Measurements from ENCODE around the gene RAD51B.
"Not testable (repeated sequence)": the region's sequence is repeated elsewhere in the genome, so short reads cannot be mapped to it uniquely, and the experiment has no call there.

The RAD51B gene

GRCh38 chr14:67961676-67962075 lies 142.1 kb downstream of the RAD51B start:
- Histone ChIP-seq H3K27me3 (ENCODE audit: control insufficient read depth in 1 of 2, insufficient read depth in 2 of 2, low read length in 2 of 2) (no peaks in the 10 kb centered on the region), H3K9ac (ENCODE audit: low read depth in 1 of 2, low read length in 2 of 2) (no peak overlapping the region)

GRCh38 chr14:67962215-67962644 lies 142.7 kb downstream of the RAD51B start:
- Histone ChIP-seq H3K9ac (ENCODE audit: low read depth in 1 of 2, low read length in 2 of 2) (no peak overlapping the region), H3K36me3 (ENCODE audit: control insufficient read depth in 1 of 2, insufficient read depth in 2 of 2, low read length in 2 of 2) (no peaks in the 10 kb centered on the region), H3K4me3 (ENCODE audit: low read depth in 1 of 2, low read length in 2 of 2) (peak overlapping the region in 1 of 2 donors; percentile 28), H3K27me3 (ENCODE audit: control insufficient read depth in 1 of 2, insufficient read depth in 2 of 2, low read length in 2 of 2) (no peaks in the 10 kb centered on the region), H3K27ac (ENCODE audit: low read depth, low read length) (no peak overlapping the region), H3K9me3 (ENCODE audit: control insufficient read depth in 1 of 2, low read length in 2 of 2) (no peaks in the 10 kb centered on the region), H3K4me1 (ENCODE audit: control insufficient read depth in 1 of 2, insufficient read depth in 2 of 2, low read length in 2 of 2) (peaks cover 45 to 60% of the 10 kb centered on the region in 2 donors)

More at GRCh38 chr14:67961676-67962075, 142.1 kb downstream of the RAD51B start:
- Histone ChIP-seq H3K27ac (ENCODE audit: low read depth, low read length) (no peak overlapping the region), H3K4me3 (ENCODE audit: low read depth in 1 of 2, low read length in 2 of 2) (no peak overlapping the region), H3K9me3 (ENCODE audit: control insufficient read depth in 1 of 2, low read length in 2 of 2) (no peaks in the 10 kb centered on the region), H3K4me1 (ENCODE audit: control insufficient read depth in 1 of 2, insufficient read depth in 2 of 2, low read length in 2 of 2) (peaks cover 41 to 59% of the 10 kb centered on the region in 2 donors), H3K36me3 (ENCODE audit: control insufficient read depth in 1 of 2, insufficient read depth in 2 of 2, low read length in 2 of 2) (no peaks in the 10 kb centered on the region)

GRCh38 chr14:67963545-67963944 lies 144.0 kb downstream of the RAD51B start:
- Histone ChIP-seq H3K9me3 (ENCODE audit: control insufficient read depth in 1 of 2, low read length in 2 of 2) (no peaks in the 10 kb centered on the region), H3K9ac (ENCODE audit: low read depth in 1 of 2, low read length in 2 of 2) (peak overlapping the region in 1 of 2 donors; percentile 6), H3K27me3 (ENCODE audit: control insufficient read depth in 1 of 2, insufficient read depth in 2 of 2, low read length in 2 of 2) (no peaks in the 10 kb centered on the region), H3K4me3 (ENCODE audit: low read depth in 1 of 2, low read length in 2 of 2) (no peak overlapping the region), H3K4me1 (ENCODE audit: control insufficient read depth in 1 of 2, insufficient read depth in 2 of 2, low read length in 2 of 2) (peaks cover 49 to 64% of the 10 kb centered on the region in 2 donors), H3K27ac (ENCODE audit: low read depth, low read length) (no peak overlapping the region), H3K36me3 (ENCODE audit: control insufficient read depth in 1 of 2, insufficient read depth in 2 of 2, low read length in 2 of 2) (no peaks in the 10 kb centered on the region)

GRCh38 chr14:67963960-67964812 lies 144.6 kb downstream of the RAD51B start:
- peaks cover 49 to 64% of the 10 kb centered on the region in 2 donors for H3K4me1 ChIP-seq (ENCODE audit: control insufficient read depth in 1 of 2, insufficient read depth in 2 of 2, low read length in 2 of 2)
- H3K9ac ChIP-seq (ENCODE audit: low read depth in 1 of 2, low read length in 2 of 2), result no peak overlapping the region
- no peaks in the 10 kb centered on the region for H3K9me3 ChIP-seq (ENCODE audit: control insufficient read depth in 1 of 2, low read length in 2 of 2)
- no peaks in the 10 kb centered on the region for H3K27me3 ChIP-seq (ENCODE audit: control insufficient read depth in 1 of 2, insufficient read depth in 2 of 2, low read length in 2 of 2)
- no peaks in the 10 kb centered on the region for H3K36me3 ChIP-seq (ENCODE audit: control insufficient read depth in 1 of 2, insufficient read depth in 2 of 2, low read length in 2 of 2)
- H3K27ac ChIP-seq (ENCODE audit: low read depth, low read length), result no peak overlapping the region
- peak overlapping the region in 1 of 2 donors; percentile 41 for H3K4me3 ChIP-seq (ENCODE audit: low read depth in 1 of 2, low read length in 2 of 2)

- peaks cover 49 to 61% of the 10 kb centered on the region in 2 donors for H3K4me1 ChIP-seq (ENCODE audit: control insufficient read depth in 1 of 2, insufficient read depth in 2 of 2, low read length in 2 of 2)
- H3K36me3 ChIP-seq (ENCODE audit: control insufficient read depth in 1 of 2, insufficient read depth in 2 of 2, low read length in 2 of 2), result no peaks in the 10 kb centered on the region
- H3K27me3 ChIP-seq (ENCODE audit: control insufficient read depth in 1 of 2, insufficient read depth in 2 of 2, low read length in 2 of 2), result no peaks in the 10 kb centered on the region
- no peak overlapping the region for H3K27ac ChIP-seq (ENCODE audit: low read depth, low read length)
- H3K9me3 ChIP-seq (ENCODE audit: control insufficient read depth in 1 of 2, low read length in 2 of 2), result no peaks in the 10 kb centered on the region
- H3K4me3 ChIP-seq (ENCODE audit: low read depth in 1 of 2, low read length in 2 of 2), result no peak overlapping the region
- no peak overlapping the region for H3K9ac ChIP-seq (ENCODE audit: low read depth in 1 of 2, low read length in 2 of 2)
These were observed 146.1 kb downstream of the RAD51B start for GRCh38 chr14:67965696-67966095.

GRCh38 chr14:67967206-67967605 lies 147.6 kb downstream of the RAD51B start:
- Histone ChIP-seq H3K27me3 (ENCODE audit: control insufficient read depth in 1 of 2, insufficient read depth in 2 of 2, low read length in 2 of 2) (no peaks in the 10 kb centered on the region), H3K9me3 (ENCODE audit: control insufficient read depth in 1 of 2, low read length in 2 of 2) (no peaks in the 10 kb centered on the region), H3K4me1 (ENCODE audit: control insufficient read depth in 1 of 2, insufficient read depth in 2 of 2, low read length in 2 of 2) (peaks cover 43 to 59% of the 10 kb centered on the region in 2 donors), H3K27ac (ENCODE audit: low read depth, low read length) (no peak overlapping the region), H3K9ac (ENCODE audit: low read depth in 1 of 2, low read length in 2 of 2) (no peak overlapping the region), H3K4me3 (ENCODE audit: low read depth in 1 of 2, low read length in 2 of 2) (no peak overlapping the region), H3K36me3 (ENCODE audit: control insufficient read depth in 1 of 2, insufficient read depth in 2 of 2, low read length in 2 of 2) (no peaks in the 10 kb centered on the region)

- H3K9me3 ChIP-seq (ENCODE audit: control insufficient read depth in 1 of 2, low read length in 2 of 2); H3K27ac ChIP-seq (ENCODE audit: low read depth, low read length); H3K4me3 ChIP-seq (ENCODE audit: low read depth in 1 of 2, low read length in 2 of 2); H3K9ac ChIP-seq (ENCODE audit: low read depth in 1 of 2, low read length in 2 of 2); H3K36me3 ChIP-seq (ENCODE audit: control insufficient read depth in 1 of 2, insufficient read depth in 2 of 2, low read length in 2 of 2); H3K27me3 ChIP-seq (ENCODE audit: control insufficient read depth in 1 of 2, insufficient read depth in 2 of 2, low read length in 2 of 2): not testable (repeated sequence)
- H3K4me1 ChIP-seq (ENCODE audit: control insufficient read depth in 1 of 2, insufficient read depth in 2 of 2, low read length in 2 of 2), result peaks cover 41 to 59% of the 10 kb centered on the region in 2 donors
These were observed 148.4 kb downstream of the RAD51B start for GRCh38 chr14:67967970-67968369.

GRCh38 chr14:67970923-67971322 lies 151.3 kb downstream of the RAD51B start:
- no peaks in the 10 kb centered on the region for H3K27me3 ChIP-seq (ENCODE audit: control insufficient read depth in 1 of 2, insufficient read depth in 2 of 2, low read length in 2 of 2)
- no peak overlapping the region for H3K27ac ChIP-seq (ENCODE audit: low read depth, low read length)
- no peak overlapping the region for H3K4me3 ChIP-seq (ENCODE audit: low read depth in 1 of 2, low read length in 2 of 2)
- no peaks in the 10 kb centered on the region for H3K9me3 ChIP-seq (ENCODE audit: control insufficient read depth in 1 of 2, low read length in 2 of 2)
- H3K9ac ChIP-seq (ENCODE audit: low read depth in 1 of 2, low read length in 2 of 2), result no peak overlapping the region
- no peaks in the 10 kb centered on the region for H3K36me3 ChIP-seq (ENCODE audit: control insufficient read depth in 1 of 2, insufficient read depth in 2 of 2, low read length in 2 of 2)
- H3K4me1 ChIP-seq (ENCODE audit: control insufficient read depth in 1 of 2, insufficient read depth in 2 of 2, low read length in 2 of 2), result peaks cover 21 to 42% of the 10 kb centered on the region in 2 donors

- H3K27me3 ChIP-seq (ENCODE audit: control insufficient read depth in 1 of 2, insufficient read depth in 2 of 2, low read length in 2 of 2), result no peaks in the 10 kb centered on the region
- no peak overlapping the region for H3K4me3 ChIP-seq (ENCODE audit: low read depth in 1 of 2, low read length in 2 of 2)
- no peaks in the 10 kb centered on the region for H3K9me3 ChIP-seq (ENCODE audit: control insufficient read depth in 1 of 2, low read length in 2 of 2)
- no peak overlapping the region for H3K27ac ChIP-seq (ENCODE audit: low read depth, low read length)
- H3K36me3 ChIP-seq (ENCODE audit: control insufficient read depth in 1 of 2, insufficient read depth in 2 of 2, low read length in 2 of 2), result no peaks in the 10 kb centered on the region
- H3K9ac ChIP-seq (ENCODE audit: low read depth in 1 of 2, low read length in 2 of 2), result no peak overlapping the region
- peaks cover 13 to 36% of the 10 kb centered on the region in 2 donors for H3K4me1 ChIP-seq (ENCODE audit: control insufficient read depth in 1 of 2, insufficient read depth in 2 of 2, low read length in 2 of 2)
These were observed 152.3 kb downstream of the RAD51B start for GRCh38 chr14:67971627-67972625.

- Histone ChIP-seq H3K27ac (ENCODE audit: low read depth, low read length) (no peak overlapping the region), H3K4me3 (ENCODE audit: low read depth in 1 of 2, low read length in 2 of 2) (no peak overlapping the region), H3K9ac (ENCODE audit: low read depth in 1 of 2, low read length in 2 of 2) (no peak overlapping the region)
These were observed 153.9 kb downstream of the RAD51B start for GRCh38 chr14:67973436-67973835.

More at GRCh38 chr14:67973436-67973835, 153.9 kb downstream of the RAD51B start:
- no peaks in the 10 kb centered on the region for H3K9me3 ChIP-seq (ENCODE audit: control insufficient read depth in 1 of 2, low read length in 2 of 2)
- peaks cover 6 to 41% of the 10 kb centered on the region in 2 donors for H3K4me1 ChIP-seq (ENCODE audit: control insufficient read depth in 1 of 2, insufficient read depth in 2 of 2, low read length in 2 of 2)
- no peaks in the 10 kb centered on the region for H3K36me3 ChIP-seq (ENCODE audit: control insufficient read depth in 1 of 2, insufficient read depth in 2 of 2, low read length in 2 of 2)
- H3K27me3 ChIP-seq (ENCODE audit: control insufficient read depth in 1 of 2, insufficient read depth in 2 of 2, low read length in 2 of 2), result no peaks in the 10 kb centered on the region
